Left colon (tissue), 2 donors: ENCODE results near the gene GPRC5A. TPM values are rescaled to one million over a fixed set of nuclear protein-coding genes. Genes with fewer than 3 reads are reported as not detected.

Source experiments
- ATAC-seq: fragments of 200-7000 bp; cut with Tn5 transposase; one replicate; pipeline ENCODE4 v1.9.1; 2020; ENCODE audit warnings: mild to moderate bottlenecking, moderate library complexity
- DNase-seq, 2 donors: peaks; one replicate each; pipeline ENCODE4 v3.0.0-alpha.2; 2020
- intact Hi-C, 2 donors: fragments of 100-400 bp; cut with DNase I in 1 of 2; cut with micrococcal nuclease in 1 of 2; formaldehyde crosslinking; loops; one replicate each; pipeline versions ENCODE4 v1.11.2 to v1.14.0; 2022; cut with DNase I, micrococcal nuclease
- total RNA-seq, 2 donors: library from RNA; stranded (reverse); fragmentation: NEBNext Ultra II Directional; extraction: Animal tissue kit (Norgen Biotek cat#: 25700); gene quantifications; one replicate each; pipeline ENCODE4 v1.2.1, GENCODE V29; 2021
- donor health status: DM: no; HTN: no; CAD: no.
- donor health status: DM: yes; HTN: yes; CAD: no.

Gene GPRC5A
- total RNA-seq, 2 donors from 2014 or later = 206 to 463 TPM

- no peak for DNase-seq
- ATAC-seq = no peak
- intact Hi-C loops = loop anchor here in 1 of 2 donors (10.0 kb wide), 1 partner anchor 47 kb away; no protein-coding TSS in a partner anchor
Observed at GRCh38 chr12:12882288-12882687, 9.1 kb upstream of the GPRC5A start.

- intact Hi-C loops = loop anchor here in 1 of 2 donors (10.0 kb wide), 1 partner anchor 49 kb away; no protein-coding TSS in a partner anchor
- no peak for DNase-seq
- ATAC-seq = peak; percentile 62
Observed at GRCh38 chr12:12883369-12884001, 7.9 kb upstream of the GPRC5A start.

GRCh38 chr12:12885096-12885792, 6.1 kb upstream of the GPRC5A start:
- intact Hi-C loops = loop anchor here in 1 of 2 donors (10.0 kb wide), 1 partner anchor 50 kb away; no protein-coding TSS in a partner anchor
- ATAC-seq (no peak), DNase-seq (no peak)

- DNase-seq (no peak), ATAC-seq (peak; percentile 6)
- intact Hi-C loops = loop anchor here in 1 of 2 donors (10.0 kb wide), 1 partner anchor 53 kb away; no protein-coding TSS in a partner anchor
Observed at GRCh38 chr12:12887471-12887870, 3.9 kb upstream of the GPRC5A start.

- ATAC-seq (no peak), DNase-seq (peak in 1 of 2 donors; percentile 22)
- intact Hi-C loops = loop anchor here in 1 of 2 donors (10.0 kb wide), 1 partner anchor 55 kb away; no protein-coding TSS in a partner anchor
Observed at GRCh38 chr12:12889701-12890100, 1.7 kb upstream of the GPRC5A start.

- ATAC-seq (peak; percentile 54), DNase-seq (peak in 1 of 2 donors; percentile 52)
- intact Hi-C loops = no loop called here
Observed at GRCh38 chr12:12890543-12891079, 751 bp upstream of the GPRC5A start.

- DNase-seq (peak in 1 of 2 donors; percentile 26), ATAC-seq (peak; percentile 7)
- intact Hi-C loops = no loop called here
Observed at GRCh38 chr12:12891881-12892355, 556 bp downstream of the GPRC5A start.

- DNase-seq (peak in 1 of 2 donors; percentile 20), ATAC-seq (peak; percentile 23)
- intact Hi-C loops = no loop called here
Observed at GRCh38 chr12:12892681-12893141, 1.3 kb downstream of the GPRC5A start.

GRCh38 chr12:12893438-12893837, 2.1 kb downstream of the GPRC5A start:
- no peak for DNase-seq
- intact Hi-C loops = no loop called here
- ATAC-seq = no peak

- intact Hi-C loops = no loop called here
- DNase-seq = no peak
- ATAC-seq = no peak
Observed at GRCh38 chr12:12896260-12896659, 4.9 kb downstream of the GPRC5A start.

GRCh38 chr12:12897302-12897701, 5.9 kb downstream of the GPRC5A start:
- DNase-seq (no peak), ATAC-seq (no peak)
- intact Hi-C loops = no loop called here

- intact Hi-C loops = no loop called here
- ATAC-seq (no peak), DNase-seq (no peak)
Observed at GRCh38 chr12:12898136-12898717, 6.9 kb downstream of the GPRC5A start.

- intact Hi-C loops = no loop called here
- ATAC-seq (no peak), DNase-seq (no peak)
Observed at GRCh38 chr12:12898911-12899511, 7.6 kb downstream of the GPRC5A start.

- intact Hi-C loops = no loop called here
- DNase-seq (no peak), ATAC-seq (no peak)
Observed at GRCh38 chr12:12899530-12900380, 8.4 kb downstream of the GPRC5A start.

GRCh38 chr12:12900786-12901157, 9.4 kb downstream of the GPRC5A start:
- ATAC-seq = no peak
- no peak for DNase-seq
- intact Hi-C loops = no loop called here

- peak; percentile 53 for ATAC-seq
- intact Hi-C loops = no loop called here
Observed at GRCh38 chr12:12901158-12901791, 9.9 kb downstream of the GPRC5A start.

GRCh38 chr12:12902036-12902435, 10.7 kb downstream of the GPRC5A start:
- no peak for DNase-seq
- intact Hi-C loops = no loop called here
- no peak for ATAC-seq

More at GRCh38 chr12:12901158-12901791, 9.9 kb downstream of the GPRC5A start:
- peak in 1 of 2 donors; percentile 68 for DNase-seq
